Transverse colon (tissue), 4 donors: ENCODE measurements around the gene ENTPD1. TPM values are rescaled to one million over a fixed set of nuclear protein-coding genes. Genes with fewer than 3 reads are reported as not detected.
"Not testable (repeated sequence)": the region's sequence is repeated elsewhere in the genome, so short reads cannot be mapped to it uniquely, and the experiment has no call there.

Experiments
- DNase-seq: peaks from one replicate; pipeline ENCODE4 v3.0.0-alpha.2; 2019
- H3K27ac ChIP-seq, 4 donors: fragments of 200-600 bp; sonication (generic); 2 replicates each; pipeline ENCODE4 v1.5.1; 2016 to 2018; ENCODE audit warnings: inconsistent platforms in 4 of 4
- H3K27me3 ChIP-seq: fragments of 200-600 bp; sonication (generic); 2 replicates; pipeline ENCODE4 v1.5.1; 2017; ENCODE audit warnings: inconsistent platforms
- H3K36me3 ChIP-seq, 4 donors: fragments of 200-600 bp; sonication (generic); 2 replicates each; pipeline ENCODE4 v1.5.1; 2017 to 2019; ENCODE audit warnings: inconsistent platforms in 4 of 4
- H3K4me1 ChIP-seq, 4 donors: fragments of 200-600 bp; sonication (generic); 2 replicates each; pipeline ENCODE4 v1.5.1; 2017 to 2020; ENCODE audit warnings: inconsistent platforms in 4 of 4
- H3K4me3 ChIP-seq, 4 donors: fragments of 200-600 bp; sonication (generic); 1 replicate in 1 of 4; 2 replicates in 3 of 4; pipeline versions ENCODE4 v1.5.1 to v1.6.1; 2017 to 2019; ENCODE audit warnings: inconsistent platforms in 4 of 4
- H3K9me3 ChIP-seq, 2 donors: fragments of 200-600 bp; sonication (generic); 2 replicates each; pipeline ENCODE4 v1.5.1; 2017 to 2019; ENCODE audit warnings: inconsistent platforms in 2 of 2
- CTCF ChIP-seq, 5 experiments: fragments of 200-600 bp in 3 of 5; fragments of 450-650 bp in 2 of 5; sonication (generic) in 3 of 5; IDR thresholded peaks; 1 replicate in 2 of 5; 2 replicates in 3 of 5; pipeline ENCODE4 v1.5.1; 2016 to 2017; ENCODE audit warnings: antibody characterized with exemption in 5 of 5, inconsistent platforms in 3 of 5, mild to moderate bottlenecking in 2 of 5, moderate library complexity in 1 of 5
- EP300 ChIP-seq: sonication (generic); formaldehyde crosslinking; IDR thresholded peaks from one replicate; pipeline ENCODE4 v1.6.1; 2017; ENCODE audit warnings: antibody characterized with exemption, low read depth
- POLR2A ChIP-seq: fragments of 450-650 bp; IDR thresholded peaks from one replicate; pipeline ENCODE4 v1.6.1; 2016; ENCODE audit warnings: antibody characterized with exemption, mild to moderate bottlenecking, moderate library complexity
- POLR2AphosphoS5 ChIP-seq, 3 donors: sonication (generic); formaldehyde crosslinking; IDR thresholded peaks; one replicate each; pipeline ENCODE4 v1.6.1; 2016; ENCODE audit warnings: antibody characterized with exemption in 3 of 3
- WGBS, 2 donors: methylation state at CpG; one replicate each; pipeline ENCODE4 v1.1.5; 2018; ENCODE audit warnings: low coverage in 1 of 2; 5-methylcytosine and 5-hydroxymethylcytosine counted together
- in situ Hi-C, 4 donors: fragments of 200-750 bp; cut with MboI; loops; one replicate each; pipeline versions ENCODE4 v1.15.0 to v1.15.1; 2017; ENCODE audit warnings: low sequenced_read_pairs in 3 of 4, low pct_ligation_motif_present in 1 of 4, low pct_unique_long_range_greater_than_20kb in 1 of 4
- intact Hi-C: fragments of 100-400 bp; cut with DNase I; formaldehyde crosslinking; loops from one replicate; pipeline ENCODE4 v1.15.1; 2023; ENCODE audit warnings: low total_unique reads
- total RNA-seq, 4 donors: library from RNA; depleted of rRNA; stranded (reverse); fragments of >200 nt; gene quantifications; one replicate each; pipeline ENCODE4 v1.1.0, GENCODE V29; 2016

Gene ENTPD1
- total RNA-seq, 4 donors from 2014 or later = 5.1 to 35.6 (median 11.0) TPM

- Histone ChIP-seq H3K27ac (no peak overlapping the region), H3K9me3 (no peaks in the 10 kb centered on the region), H3K4me3 (no peak overlapping the region), H3K4me1 (no peaks in the 10 kb centered on the region), H3K36me3 (peaks cover 0 to 9% (median 0%) of the 10 kb centered on the region in 4 donors), H3K27me3 (no peaks in the 10 kb centered on the region)
- WGBS, 2 donors = 88 to 91% methylated on average over 4 of the region's 4 CpGs
- intact Hi-C loops = no loop called here
- TF ChIP-seq EP300 (no peak), CTCF (IDR thresholded peaks at IDR 0.05) (no peak), POLR2A (no peak), POLR2AphosphoS5 (IDR thresholded peaks at IDR 0.05) (no peak)
- no peak for DNase-seq
- in situ Hi-C loops = no loop called here
These were observed 140.3 kb downstream of the ENTPD1 start for GRCh38 chr10:95896071-95896850.

GRCh38 chr10:95905897-95906580 lies 150.1 kb downstream of the ENTPD1 start:
- H3K27me3 ChIP-seq, H3K9me3 ChIP-seq, intact Hi-C loops, H3K36me3 ChIP-seq, in situ Hi-C loops, DNase-seq, H3K4me3 ChIP-seq: not testable (repeated sequence)
- 94 to 99% methylated on average over 12 of the region's 12 CpGs for WGBS, 2 donors
- Histone ChIP-seq H3K4me1 (peaks cover 0 to 11% (median 7%) of the 10 kb centered on the region in 4 donors), H3K27ac (peak overlapping the region in 1 of 4 donors; percentile 93)

- H3K9me3 ChIP-seq = no peaks in the 10 kb centered on the region
- no peaks in the 10 kb centered on the region for H3K27me3 ChIP-seq
- intact Hi-C loops = no loop called here
- peak overlapping the region; percentile 89 to 93 (median 92) for H3K27ac ChIP-seq
- H3K4me3 ChIP-seq = peak overlapping the region; percentile 55 to 81 (median 70)
- 8 to 9% methylated on average over 19 to 22 of the region's 22 CpGs for WGBS, 2 donors
- no peak for TF ChIP-seq CTCF (IDR thresholded peaks at IDR 0.05)
- TF ChIP-seq POLR2A = no peak
- no peak for TF ChIP-seq POLR2AphosphoS5 (IDR thresholded peaks at IDR 0.05)
- no peak for TF ChIP-seq EP300
- peak; percentile 52 for DNase-seq
- H3K4me1 ChIP-seq = peaks cover 0 to 11% (median 7%) of the 10 kb centered on the region in 4 donors
- in situ Hi-C loops = no loop called here
- H3K36me3 ChIP-seq = no peaks in the 10 kb centered on the region
These were observed 150.9 kb downstream of the ENTPD1 start for GRCh38 chr10:95906677-95907455.

- Histone ChIP-seq H3K4me1 (peaks cover 0 to 11% (median 7%) of the 10 kb centered on the region in 4 donors), H3K4me3 (peak within 1 kb of the TSS; percentile 55 to 81 (median 70)), H3K36me3 (no peaks in the 10 kb centered on the region), H3K27ac (peak within 1 kb of the TSS; percentile 89 to 93 (median 92)), H3K27me3 (no peaks in the 10 kb centered on the region), H3K9me3 (no peaks in the 10 kb centered on the region)
- WGBS, 2 donors = 0% methylated on average over 54 of the region's 69 CpGs; no CpG with 5 or more reads in 1 of the 2 donors
- in situ Hi-C loops = no loop called here
- intact Hi-C loops = no loop called here
- peak; percentile 82 for DNase-seq
- TF ChIP-seq POLR2AphosphoS5 (IDR thresholded peaks at IDR 0.05) = peak; percentile 10 to 63 (median 48)
- TF ChIP-seq EP300 = no peak
These were observed 151.7 kb downstream of the ENTPD1 start, which contains the start of gene CC2D2B for GRCh38 chr10:95907456-95908253. Gene CC2D2B (plus strand): TSS chr10:95907975. CDS start chr10:95911324, 3,349 bp downstream.
